KMS-11 (cell line): Measurements from ENCODE around the gene SLC38A9.

ENCODE experiments used
- H2AFZ ChIP-seq: fragments of 200-600 bp; sonication (generic); 2 replicates; pipeline ENCODE4 v1.6.1; 2016; ENCODE audit warnings: antibody characterized with exemption, mixed run types, low read depth
- H3K27ac ChIP-seq: fragments of 200-600 bp; sonication (generic); 2 replicates; pipeline ENCODE4 v1.6.1; 2016; ENCODE audit warnings: mild to moderate bottlenecking, mixed run types
- H3K27me3 ChIP-seq: fragments of 200-600 bp; sonication (generic); 2 replicates; pipeline ENCODE4 v1.6.1; 2017; ENCODE audit warnings: mild to moderate bottlenecking, low read depth, mixed run types, moderate library complexity; ENCODE audit not compliant: insufficient read depth
- H3K36me3 ChIP-seq: fragments of 200-600 bp; sonication (generic); 2 replicates; pipeline ENCODE4 v1.6.1; 2017; ENCODE audit warnings: mild to moderate bottlenecking, mixed run types; ENCODE audit not compliant: insufficient read depth
- H3K4me1 ChIP-seq: fragments of 200-600 bp; sonication (generic); 2 replicates; pipeline ENCODE4 v1.6.1; 2016; ENCODE audit warnings: mild to moderate bottlenecking, low read depth, mixed run types; ENCODE audit not compliant: poor library complexity, severe bottlenecking
- H3K4me2 ChIP-seq: fragments of 200-600 bp; sonication (generic); 2 replicates; pipeline ENCODE4 v1.7.0; 2016; ENCODE audit warnings: mild to moderate bottlenecking, mixed run types
- H3K4me3 ChIP-seq: fragments of 200-600 bp; sonication (generic); IDR thresholded peaks from 2 replicates; pipeline ENCODE4 v1.6.1; 2017; ENCODE audit warnings: low read depth, low read length, mixed read lengths; ENCODE audit not compliant: insufficient read depth
- H3K79me2 ChIP-seq: fragments of 200-600 bp; sonication (generic); 2 replicates; pipeline ENCODE4 v1.6.1; 2016; ENCODE audit warnings: low read depth, mixed run types; ENCODE audit not compliant: insufficient read depth
- H3K9ac ChIP-seq: fragments of 200-600 bp; sonication (generic); 2 replicates; pipeline ENCODE4 v1.6.1; 2016; ENCODE audit warnings: mild to moderate bottlenecking, mixed run types
- H4K20me1 ChIP-seq: fragments of 200-600 bp; sonication (generic); 2 replicates; pipeline ENCODE4 v1.6.1; 2016; ENCODE audit warnings: mild to moderate bottlenecking, mixed run types; ENCODE audit not compliant: insufficient read depth
- TF ChIP-seq, protein P1 (sequence below): fragments of 200-600 bp; sonication (generic); conservative IDR thresholded peaks from 2 replicates; pipeline ENCODE4 v1.6.1; 2017; ENCODE audit warnings: low read depth, mild to moderate bottlenecking, antibody characterized with exemption, low read length, moderate library complexity, mixed read lengths

SLC38A9 gene

DNA sequence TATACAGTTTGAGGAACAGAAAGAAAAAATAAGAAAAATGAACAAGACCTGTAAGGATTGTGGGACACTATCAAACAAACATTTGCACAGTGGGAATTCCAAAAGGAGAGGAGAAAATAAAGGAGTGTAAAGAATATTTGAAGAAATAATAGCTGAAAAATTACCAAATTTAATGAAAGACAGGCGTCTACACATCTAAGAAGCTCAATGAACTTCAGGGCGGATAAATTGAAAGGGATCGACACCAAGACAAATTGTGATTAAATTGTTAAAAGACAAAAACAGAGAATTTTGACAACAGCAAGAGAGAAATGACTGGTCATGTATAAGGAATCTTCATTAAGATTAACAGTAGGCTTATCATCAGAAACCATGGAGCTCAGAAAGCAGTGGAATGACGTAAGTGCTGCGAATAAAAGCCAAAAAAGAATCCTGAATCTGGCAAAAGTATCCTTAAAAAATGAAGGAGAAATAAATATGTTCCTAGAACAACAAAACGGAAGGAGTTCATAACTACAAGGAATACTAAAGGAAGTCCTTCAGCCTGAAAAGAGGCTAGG, 3.5 kb upstream of the SLC38A9 start:
- Histone ChIP-seq H3K4me1 (peaks cover 14% of the 10 kb centered on the region), H3K79me2 (peaks cover 10% of the 10 kb centered on the region; the same call in 1 of the 2 replicates), H4K20me1 (no peaks in the 10 kb centered on the region), H2AFZ (no peak overlapping the region), H3K4me2 (no peak overlapping the region), H3K9ac (no peak overlapping the region), H3K36me3 (no peaks in the 10 kb centered on the region), H3K27ac (no peak overlapping the region), H3K4me3 (no peak overlapping the region), H3K27me3 (no peaks in the 10 kb centered on the region)
- TF ChIP-seq, protein P1, sequence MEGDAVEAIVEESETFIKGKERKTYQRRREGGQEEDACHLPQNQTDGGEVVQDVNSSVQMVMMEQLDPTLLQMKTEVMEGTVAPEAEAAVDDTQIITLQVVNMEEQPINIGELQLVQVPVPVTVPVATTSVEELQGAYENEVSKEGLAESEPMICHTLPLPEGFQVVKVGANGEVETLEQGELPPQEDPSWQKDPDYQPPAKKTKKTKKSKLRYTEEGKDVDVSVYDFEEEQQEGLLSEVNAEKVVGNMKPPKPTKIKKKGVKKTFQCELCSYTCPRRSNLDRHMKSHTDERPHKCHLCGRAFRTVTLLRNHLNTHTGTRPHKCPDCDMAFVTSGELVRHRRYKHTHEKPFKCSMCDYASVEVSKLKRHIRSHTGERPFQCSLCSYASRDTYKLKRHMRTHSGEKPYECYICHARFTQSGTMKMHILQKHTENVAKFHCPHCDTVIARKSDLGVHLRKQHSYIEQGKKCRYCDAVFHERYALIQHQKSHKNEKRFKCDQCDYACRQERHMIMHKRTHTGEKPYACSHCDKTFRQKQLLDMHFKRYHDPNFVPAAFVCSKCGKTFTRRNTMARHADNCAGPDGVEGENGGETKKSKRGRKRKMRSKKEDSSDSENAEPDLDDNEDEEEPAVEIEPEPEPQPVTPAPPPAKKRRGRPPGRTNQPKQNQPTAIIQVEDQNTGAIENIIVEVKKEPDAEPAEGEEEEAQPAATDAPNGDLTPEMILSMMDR, result no peak

DNA sequence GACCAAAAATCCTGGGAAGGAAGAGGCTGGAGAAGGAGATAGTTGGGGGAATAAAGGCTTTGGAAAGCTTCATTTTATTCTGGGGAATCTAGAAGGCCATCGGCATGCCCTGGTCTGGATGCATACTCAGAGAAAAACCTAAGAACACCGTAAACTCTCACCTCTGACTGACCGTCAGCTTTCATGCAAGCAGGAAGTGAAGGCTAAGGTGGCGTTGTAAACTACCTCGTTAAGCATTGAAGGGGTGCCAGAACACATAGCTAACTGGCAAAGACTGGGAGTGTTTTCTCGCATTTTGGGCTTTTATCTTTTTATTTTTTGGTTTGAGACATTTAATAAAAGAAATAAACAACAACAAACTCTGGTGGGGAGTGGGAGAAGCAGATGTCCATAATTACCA, 2.6 kb upstream of the SLC38A9 start:
- H3K4me2 ChIP-seq, result no peak overlapping the region
- H3K27me3 ChIP-seq, result no peaks in the 10 kb centered on the region
- H4K20me1 ChIP-seq, result no peaks in the 10 kb centered on the region
- H3K4me3 ChIP-seq, result no peak overlapping the region
- TF ChIP-seq, protein P1, result no peak
- peaks cover 14% of the 10 kb centered on the region for H3K4me1 ChIP-seq
- no peak overlapping the region for H3K9ac ChIP-seq
- H3K27ac ChIP-seq, result no peak overlapping the region
- H3K79me2 ChIP-seq, result peaks cover 10% of the 10 kb centered on the region; the same call in 1 of the 2 replicates
- no peak overlapping the region for H2AFZ ChIP-seq
- H3K36me3 ChIP-seq, result no peaks in the 10 kb centered on the region

DNA sequence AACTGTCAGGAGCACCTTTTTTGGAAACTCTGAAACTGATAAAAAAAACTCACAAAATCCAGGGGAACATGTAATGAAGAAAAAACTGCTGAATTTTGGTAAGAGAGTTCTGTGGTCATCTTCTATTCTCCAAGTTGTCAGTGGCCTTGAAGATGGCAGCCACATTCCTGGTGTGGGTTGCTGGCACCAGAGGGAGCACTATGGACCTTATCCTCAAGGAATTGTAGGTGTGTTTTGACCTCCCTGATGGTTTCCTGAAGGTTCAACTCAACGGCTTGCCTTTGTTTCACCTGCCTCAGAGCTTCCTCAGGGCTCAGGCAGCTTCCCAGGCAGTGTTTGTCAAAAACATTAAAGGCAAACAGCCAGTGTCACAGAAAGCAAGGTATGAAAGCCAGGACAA, 2.2 kb upstream of the SLC38A9 start:
- no peak overlapping the region for H3K9ac ChIP-seq
- H2AFZ ChIP-seq, result no peak overlapping the region
- H3K27me3 ChIP-seq, result no peaks in the 10 kb centered on the region
- peaks cover 14% of the 10 kb centered on the region for H3K4me1 ChIP-seq
- H3K4me2 ChIP-seq, result no peak overlapping the region
- no peak overlapping the region for H3K4me3 ChIP-seq
- no peaks in the 10 kb centered on the region for H4K20me1 ChIP-seq
- H3K79me2 ChIP-seq, result peaks cover 10% of the 10 kb centered on the region; the same call in 1 of the 2 replicates
- H3K27ac ChIP-seq, result no peak overlapping the region
- TF ChIP-seq, protein P1, result no peak
- H3K36me3 ChIP-seq, result no peaks in the 10 kb centered on the region

DNA sequence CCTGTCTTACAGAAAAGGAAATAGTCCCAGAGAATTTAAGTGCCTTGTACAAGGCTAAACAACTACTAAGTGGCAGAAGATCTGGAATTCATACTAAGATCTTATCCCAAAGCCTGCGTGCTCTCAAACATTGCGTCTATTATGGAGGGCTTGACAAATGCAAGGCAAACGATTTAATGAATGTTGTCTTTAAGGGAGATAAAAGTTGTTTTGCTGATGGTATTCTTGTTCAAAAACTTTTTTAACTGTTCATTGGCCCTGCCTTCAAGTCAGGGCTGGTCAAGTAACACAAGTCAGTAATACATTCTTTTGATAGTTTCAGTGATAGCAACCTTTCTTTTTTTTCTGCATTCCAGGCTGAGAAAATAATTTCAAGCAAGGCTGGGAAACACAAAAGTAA, 1.7 kb upstream of the SLC38A9 start:
- H3K9ac ChIP-seq, result no peak overlapping the region
- H3K4me1 ChIP-seq, result peaks cover 14% of the 10 kb centered on the region
- TF ChIP-seq, protein P1, result no peak
- no peaks in the 10 kb centered on the region for H3K27me3 ChIP-seq
- no peak overlapping the region for H2AFZ ChIP-seq
- no peak overlapping the region for H3K4me2 ChIP-seq
- H3K79me2 ChIP-seq, result peaks cover 10% of the 10 kb centered on the region; the same call in 1 of the 2 replicates
- H3K4me3 ChIP-seq, result no peak overlapping the region
- H4K20me1 ChIP-seq, result no peaks in the 10 kb centered on the region
- H3K27ac ChIP-seq, result no peak overlapping the region
- no peaks in the 10 kb centered on the region for H3K36me3 ChIP-seq
